Neutrophil (primary cell): Measurements from ENCODE around the gene PARD3.

Source experiments
- H3K27ac ChIP-seq: fragments of 200-600 bp; sonication (generic); 2 replicates; pipeline ENCODE4 v1.5.1; 2016; ENCODE audit warnings: mild to moderate bottlenecking, moderate library complexity
- H3K27me3 ChIP-seq: fragments of 200-600 bp; sonication (generic); 2 replicates; pipeline ENCODE4 v1.6.0; 2016; ENCODE audit warnings: mild to moderate bottlenecking
- H3K36me3 ChIP-seq: fragments of 200-600 bp; sonication (generic); 2 replicates; pipeline ENCODE4 v1.5.1; 2017
- H3K4me1 ChIP-seq, 2 experiments: fragments of 200-600 bp in 1 of 2; sonication (generic) in 1 of 2; 1 replicate in 1 of 2; 2 replicates in 1 of 2; pipeline versions ENCODE4 v1.5.1 to v1.6.1; 2013 to 2016; ENCODE audit warnings: low read depth in 1 of 2, low read length in 1 of 2, mild to moderate bottlenecking in 1 of 2, moderate library complexity in 1 of 2; ENCODE audit not compliant: control insufficient read depth in 1 of 2, insufficient read depth in 1 of 2
- H3K4me3 ChIP-seq, 2 experiments: fragments of 200-600 bp in 1 of 2; sonication (generic) in 1 of 2; 1 replicate in 1 of 2; 2 replicates in 1 of 2; pipeline ENCODE4 v1.5.1; 2013 to 2016; ENCODE audit warnings: low read depth in 1 of 2, low read length in 1 of 2, mild to moderate bottlenecking in 1 of 2, moderate library complexity in 1 of 2
- H3K9me3 ChIP-seq: fragments of 200-600 bp; sonication (generic); 2 replicates; pipeline ENCODE4 v1.5.1; 2016
- CTCF ChIP-seq: fragments of 200-600 bp; sonication (generic); IDR thresholded peaks from 2 replicates; pipeline ENCODE4 v1.5.1; 2016; ENCODE audit warnings: antibody characterized with exemption

The PARD3 gene

GRCh38 chr10:34826857-34827766 lies 12.0 kb upstream of the PARD3 start:
- Histone ChIP-seq H3K4me3 (no peak overlapping the region), H3K27ac (no peak overlapping the region), H3K4me1 (no peaks in the 10 kb centered on the region), H3K36me3 (no peaks in the 10 kb centered on the region), H3K9me3 (no peaks in the 10 kb centered on the region), H3K27me3 (peaks cover 24% of the 10 kb centered on the region)
- no peak for TF ChIP-seq CTCF

- no peaks in the 10 kb centered on the region for H3K36me3 ChIP-seq
- H3K4me3 ChIP-seq: no peak overlapping the region
- H3K9me3 ChIP-seq: no peaks in the 10 kb centered on the region
- no peaks in the 10 kb centered on the region for H3K4me1 ChIP-seq
- no peak overlapping the region for H3K27ac ChIP-seq
- no peak for TF ChIP-seq CTCF
- peaks cover 24% of the 10 kb centered on the region for H3K27me3 ChIP-seq
Observed at GRCh38 chr10:34826221-34826620, 11.1 kb upstream of the PARD3 start.

- no peak overlapping the region for H3K27ac ChIP-seq
- no peak for TF ChIP-seq CTCF
- H3K4me3 ChIP-seq: no peak overlapping the region
- H3K27me3 ChIP-seq: peaks cover 24% of the 10 kb centered on the region
- H3K36me3 ChIP-seq: no peaks in the 10 kb centered on the region
- H3K4me1 ChIP-seq: no peaks in the 10 kb centered on the region
- H3K9me3 ChIP-seq: no peaks in the 10 kb centered on the region
Observed at GRCh38 chr10:34825414-34825813, 10.3 kb upstream of the PARD3 start.

- Histone ChIP-seq H3K9me3 (no peaks in the 10 kb centered on the region), H3K27ac (no peak overlapping the region), H3K27me3 (peaks cover 26% of the 10 kb centered on the region), H3K4me3 (no peak overlapping the region), H3K36me3 (no peaks in the 10 kb centered on the region), H3K4me1 (no peaks in the 10 kb centered on the region)
- no peak for TF ChIP-seq CTCF
Observed at GRCh38 chr10:34824870-34825269, 9.8 kb upstream of the PARD3 start.

- no peaks in the 10 kb centered on the region for H3K9me3 ChIP-seq
Observed at GRCh38 chr10:34821587-34822585, 6.8 kb upstream of the PARD3 start.

More at GRCh38 chr10:34821587-34822585, 6.8 kb upstream of the PARD3 start:
- Histone ChIP-seq H3K4me1 (no peaks in the 10 kb centered on the region), H3K27ac (no peak overlapping the region), H3K4me3 (no peak overlapping the region), H3K36me3 (no peaks in the 10 kb centered on the region), H3K27me3 (peaks cover 53% of the 10 kb centered on the region)
- no peak for TF ChIP-seq CTCF
